Activated T-helper 1 cell treated with anti-CD3 and anti-CD28 coated beads, Interleukin-12 subunit alpha, Interleukin-12 subunit beta, Interleukin-2, Interleukin-4 antibody, amounts not matched to agents 30 ng/mL and 10 ng/mL and 1 ng/mL, durations not matched to agents 14 hours and 24 hours and 36 hours (primary cell): ENCODE results near the gene PJVK. TPM values are rescaled to one million over a fixed set of nuclear protein-coding genes. Genes with fewer than 3 reads are reported as not detected.
"Not testable (repeated sequence)": the region's sequence is repeated elsewhere in the genome, so short reads cannot be mapped to it uniquely, and the experiment has no call there.

ENCODE experiments used
- DNase-seq: peaks from one replicate; pipeline ENCODE4 v3.0.0; 2021; ENCODE audit warnings: low spot score
- H3K27ac Mint-ChIP-seq: one replicate; pipeline ENCODE4 v1.8.0; 2021; ENCODE audit warnings: mild to moderate bottlenecking, mixed read lengths
- H3K27me3 Mint-ChIP-seq: one replicate; pipeline ENCODE4 v1.8.0; 2022; ENCODE audit warnings: mild to moderate bottlenecking, moderate library complexity, mixed read lengths; ENCODE audit not compliant: insufficient read depth
- H3K36me3 Mint-ChIP-seq: one replicate; pipeline ENCODE4 v1.8.0; 2021; ENCODE audit warnings: low read depth, mixed read lengths
- H3K4me1 Mint-ChIP-seq: one replicate; pipeline ENCODE4 v1.8.0; 2021; ENCODE audit warnings: low read depth, mixed read lengths
- H3K4me3 Mint-ChIP-seq: one replicate; pipeline ENCODE4 v1.8.0; 2021; ENCODE audit warnings: mild to moderate bottlenecking, moderate library complexity, mixed read lengths
- H3K9me3 Mint-ChIP-seq: one replicate; pipeline ENCODE4 v1.8.0; 2021; ENCODE audit warnings: mixed read lengths
- intact Hi-C: fragments of 100-400 bp; cut with micrococcal nuclease; formaldehyde crosslinking; loops from one replicate; pipeline ENCODE4 v1.15.1; 2024
- total RNA-seq: library from RNA; stranded (reverse); gene quantifications from 2 replicates; pipeline ENCODE4 v1.2.3, GENCODE V29; 2022

Gene PJVK, protein sequence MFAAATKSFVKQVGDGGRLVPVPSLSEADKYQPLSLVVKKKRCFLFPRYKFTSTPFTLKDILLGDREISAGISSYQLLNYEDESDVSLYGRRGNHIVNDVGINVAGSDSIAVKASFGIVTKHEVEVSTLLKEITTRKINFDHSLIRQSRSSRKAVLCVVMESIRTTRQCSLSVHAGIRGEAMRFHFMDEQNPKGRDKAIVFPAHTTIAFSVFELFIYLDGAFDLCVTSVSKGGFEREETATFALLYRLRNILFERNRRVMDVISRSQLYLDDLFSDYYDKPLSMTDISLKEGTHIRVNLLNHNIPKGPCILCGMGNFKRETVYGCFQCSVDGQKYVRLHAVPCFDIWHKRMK
- 1.1 and 2.5 TPM in 2 replicates for total RNA-seq

GRCh38 chr2:178450774-178451525 is at the start of gene PJVK, which contains the start of gene PRKRA:
TSS of gene PJVK (plus strand) at chr2:178451378. CDS start at chr2:178453410, 2,032 bp downstream.
TSS of gene PRKRA (minus strand) at chr2:178451175. CDS start at chr2:178451030, 145 bp downstream.
- Mint-ChIP-seq H3K4me3 (peak within 1 kb of the TSS; percentile 91), H3K27me3 (peaks cover 3% of the 10 kb centered on the region), H3K27ac (peak within 1 kb of the TSS; percentile 95), H3K9me3 (no peaks in the 10 kb centered on the region), H3K36me3 (peaks cover 20% of the 10 kb centered on the region), H3K4me1 (peaks cover 35% of the 10 kb centered on the region)
- intact Hi-C loops, result loop anchor here (1.0 to 5.0 kb wide), 9 partner anchors 27 to 898 kb away; partner anchors contain the start of genes FKBP7 and OSBPL6
- peak; percentile 97 for DNase-seq

DNA sequence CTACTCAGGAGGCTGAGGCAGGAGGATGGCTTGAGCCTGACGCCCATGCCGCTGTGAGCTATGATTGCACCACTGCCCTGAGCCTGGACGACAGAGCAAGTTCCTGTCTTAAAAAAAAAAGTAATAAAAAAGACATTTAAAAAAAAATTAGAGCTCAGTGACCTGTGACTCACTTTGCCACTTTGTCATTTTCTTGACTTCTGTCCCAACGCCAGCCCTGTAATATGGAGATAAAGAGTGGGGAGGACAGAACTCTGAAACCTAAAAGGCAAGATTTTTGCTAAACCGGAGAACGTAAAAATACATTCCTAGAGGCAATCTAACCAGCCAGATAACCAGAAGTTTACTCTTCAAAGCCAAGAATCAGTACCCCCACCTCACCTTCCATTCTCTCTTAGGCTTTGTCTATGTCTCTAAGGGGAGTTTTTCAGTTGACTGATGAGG is 49.2 kb upstream of the PJVK start:
- Mint-ChIP-seq H3K4me3 (no peak overlapping the region), H3K9me3 (no peaks in the 10 kb centered on the region), H3K36me3 (peaks cover 2% of the 10 kb centered on the region), H3K27me3 (no peaks in the 10 kb centered on the region), H3K27ac (no peak overlapping the region), H3K4me1 (peaks cover 48% of the 10 kb centered on the region)
- intact Hi-C loops, result no loop called here
- no peak for DNase-seq

DNA sequence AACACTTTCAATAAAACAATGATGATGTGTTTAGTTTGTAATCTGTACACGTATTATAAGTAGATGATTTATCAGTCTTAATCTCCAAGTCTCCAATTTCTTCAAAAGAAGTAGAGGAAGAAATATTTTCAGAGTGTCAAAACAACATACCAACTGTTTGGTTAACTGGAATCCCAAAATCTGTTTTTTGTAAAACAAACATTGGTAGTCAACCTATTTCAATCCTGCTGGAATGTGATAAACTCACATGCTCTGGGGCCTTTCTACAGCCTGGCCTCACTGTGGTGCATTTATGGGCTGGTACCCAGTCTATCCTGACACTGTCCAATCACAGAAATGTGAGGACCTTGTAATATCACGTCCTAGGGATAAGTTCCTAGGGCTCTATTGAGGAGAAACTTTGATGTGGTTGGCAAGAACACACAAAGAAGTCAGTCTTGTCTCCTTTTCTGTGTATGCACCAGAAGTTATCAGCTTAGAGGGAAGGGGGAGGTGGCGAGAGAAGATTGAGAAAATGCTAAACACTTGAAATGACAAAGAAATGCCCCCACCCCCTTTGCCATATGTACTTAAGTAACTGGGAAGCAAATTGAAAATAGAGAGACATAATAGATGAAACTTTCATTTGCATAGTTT is 47.4 kb upstream of the PJVK start:
- H3K27ac Mint-ChIP-seq, result peak overlapping the region; percentile 69
- H3K9me3 Mint-ChIP-seq, result no peaks in the 10 kb centered on the region
- DNase-seq, result no peak
- H3K36me3 Mint-ChIP-seq, result peaks cover 2% of the 10 kb centered on the region
- H3K4me3 Mint-ChIP-seq, result peak overlapping the region; percentile 63
- H3K4me1 Mint-ChIP-seq, result peaks cover 41% of the 10 kb centered on the region
- peaks cover 2% of the 10 kb centered on the region for H3K27me3 Mint-ChIP-seq
- intact Hi-C loops, result loop anchor here (1.0 kb wide), 2 partner anchors 7 to 11 kb away; no protein-coding TSS in a partner anchor

GRCh38 chr2:178404368-178404767 is 46.8 kb upstream of the PJVK start:
- peaks cover 41% of the 10 kb centered on the region for H3K4me1 Mint-ChIP-seq
- peak overlapping the region; percentile 63 for H3K4me3 Mint-ChIP-seq
- no peaks in the 10 kb centered on the region for H3K9me3 Mint-ChIP-seq
- DNase-seq, result peak; percentile 47
- H3K27me3 Mint-ChIP-seq, result peaks cover 2% of the 10 kb centered on the region
- H3K27ac Mint-ChIP-seq, result peak overlapping the region; percentile 69
- H3K36me3 Mint-ChIP-seq, result peaks cover 2% of the 10 kb centered on the region
- intact Hi-C loops, result loop anchor here (1.0 kb wide), 2 partner anchors 8 to 10 kb away; no protein-coding TSS in a partner anchor

GRCh38 chr2:178409261-178409660 is 41.9 kb upstream of the PJVK start:
- Mint-ChIP-seq H3K36me3 (no peaks in the 10 kb centered on the region), H3K27ac (no peak overlapping the region), H3K9me3 (no peaks in the 10 kb centered on the region), H3K27me3 (peaks cover 2% of the 10 kb centered on the region), H3K4me1 (peaks cover 50% of the 10 kb centered on the region), H3K4me3 (no peak overlapping the region)
- no peak for DNase-seq
- intact Hi-C loops, result no loop called here

DNA sequence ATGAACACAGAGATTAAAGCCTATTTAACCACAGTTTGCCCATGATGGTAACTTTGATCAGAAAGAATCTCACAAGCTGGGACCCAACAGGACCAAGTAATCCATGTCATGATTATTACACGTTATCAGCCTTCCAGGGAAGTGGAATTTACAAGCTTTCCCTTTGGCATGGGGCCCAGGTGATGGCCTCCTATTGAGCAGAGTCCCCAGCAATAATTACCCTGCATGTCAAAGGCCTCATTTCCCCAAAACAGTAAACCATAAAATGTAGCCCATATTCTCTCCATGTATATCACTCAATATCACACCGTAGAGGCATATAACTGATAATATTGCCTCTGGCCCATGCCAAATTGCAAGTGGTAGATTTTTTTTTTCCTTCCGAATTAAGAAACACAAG is 39.1 kb upstream of the PJVK start:
- no peaks in the 10 kb centered on the region for H3K36me3 Mint-ChIP-seq
- peaks cover 59% of the 10 kb centered on the region for H3K4me1 Mint-ChIP-seq
- H3K9me3 Mint-ChIP-seq, result no peaks in the 10 kb centered on the region
- no peak overlapping the region for H3K27ac Mint-ChIP-seq
- no peak for DNase-seq
- intact Hi-C loops, result loop anchor here (5.0 kb wide), 1 partner anchor 110 kb away; no protein-coding TSS in a partner anchor
- H3K4me3 Mint-ChIP-seq, result no peak overlapping the region
- H3K27me3 Mint-ChIP-seq, result peaks cover 2% of the 10 kb centered on the region

DNA sequence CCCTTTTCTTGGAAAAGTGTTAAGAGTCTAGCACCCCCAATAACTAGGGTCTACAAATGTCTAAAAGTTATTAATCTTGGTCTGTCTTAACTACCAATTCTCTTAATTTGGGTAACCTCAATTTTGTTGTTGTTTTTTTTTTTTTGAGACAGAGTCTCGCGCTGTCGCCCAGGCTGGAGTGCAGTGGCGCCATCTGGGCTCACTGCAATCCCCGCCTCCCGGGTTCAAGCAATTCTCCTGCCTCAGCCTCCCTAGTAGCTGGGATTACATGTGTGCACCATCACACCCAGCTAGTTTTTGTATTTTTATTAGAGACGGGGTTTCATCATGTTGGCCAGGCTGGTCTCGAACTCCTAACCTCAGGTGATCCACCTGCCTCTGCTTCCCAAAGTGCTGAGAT is 38.7 kb upstream of the PJVK start:
- H3K9me3 Mint-ChIP-seq, H3K36me3 Mint-ChIP-seq, DNase-seq, H3K27me3 Mint-ChIP-seq: not testable (repeated sequence)
- intact Hi-C loops, result loop anchor here (5.0 kb wide), 1 partner anchor 110 kb away; no protein-coding TSS in a partner anchor
- peaks cover 63% of the 10 kb centered on the region for H3K4me1 Mint-ChIP-seq
- H3K27ac Mint-ChIP-seq, result peak overlapping the region; percentile 97
- H3K4me3 Mint-ChIP-seq, result peak overlapping the region; percentile 87

- no peaks in the 10 kb centered on the region for H3K36me3 Mint-ChIP-seq
- intact Hi-C loops, result loop anchor here (1.0 to 5.0 kb wide), 9 partner anchors 9 to 301 kb away; partner anchors contain the start of genes OSBPL6, PLEKHA3 and RBM45
- peaks cover 70% of the 10 kb centered on the region for H3K4me1 Mint-ChIP-seq
- H3K4me3 Mint-ChIP-seq, result peak overlapping the region; percentile 87
- DNase-seq, result peak; percentile 73
- peak overlapping the region; percentile 97 for H3K27ac Mint-ChIP-seq
- H3K27me3 Mint-ChIP-seq, result no peaks in the 10 kb centered on the region
- H3K9me3 Mint-ChIP-seq, result no peaks in the 10 kb centered on the region
These were observed 37.5 kb upstream of the PJVK start for GRCh38 chr2:178413472-178414265.

DNA sequence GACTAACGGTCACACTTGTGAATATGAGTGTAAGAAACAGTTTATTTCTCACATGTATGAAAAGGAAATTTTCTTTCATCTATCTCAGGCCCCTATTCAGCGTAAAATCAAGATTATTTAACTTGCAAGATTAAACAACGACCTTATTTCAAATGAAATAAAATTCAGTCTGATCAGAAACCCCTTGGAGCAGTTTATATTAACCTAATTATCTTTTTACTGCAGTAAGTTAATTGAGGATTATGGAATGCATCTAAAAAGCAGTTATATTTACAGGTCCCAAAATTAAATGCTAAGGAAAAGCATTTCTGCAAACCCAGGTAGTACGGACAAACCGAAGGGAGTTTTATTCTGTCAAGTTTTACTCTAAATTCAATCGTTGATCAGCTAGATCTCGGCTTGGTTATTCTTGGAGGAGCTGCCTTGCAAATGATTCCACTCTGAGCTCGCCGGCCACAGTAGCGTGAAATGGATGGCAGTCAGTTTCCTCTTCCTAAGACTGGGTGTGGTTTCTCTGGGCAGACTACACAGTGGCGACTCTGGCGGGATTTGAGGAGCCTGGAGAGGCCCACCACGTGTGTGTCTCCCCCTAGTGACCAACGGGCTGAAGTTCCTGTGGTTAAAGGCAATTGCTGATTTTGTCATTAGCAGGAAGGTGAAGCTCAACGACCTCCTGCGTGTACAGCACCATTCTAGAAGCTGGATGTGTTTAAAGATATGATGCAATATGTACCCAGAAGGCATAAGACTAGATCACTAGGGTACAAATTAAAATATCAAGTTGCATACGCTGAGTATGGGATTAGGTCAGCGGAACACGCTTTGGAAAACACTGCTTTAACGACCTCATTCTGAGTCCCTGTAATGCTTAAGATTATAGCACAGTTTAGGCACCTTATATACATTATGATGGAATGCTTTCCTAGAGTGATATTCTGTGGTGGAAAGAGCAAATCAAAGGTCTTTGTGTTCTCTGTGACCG is 36.6 kb upstream of the PJVK start:
- no peaks in the 10 kb centered on the region for H3K9me3 Mint-ChIP-seq
- peak; percentile 76 for DNase-seq
- H3K27ac Mint-ChIP-seq, result peak overlapping the region; percentile 97
- no peaks in the 10 kb centered on the region for H3K36me3 Mint-ChIP-seq
- peak overlapping the region; percentile 87 for H3K4me3 Mint-ChIP-seq
- peaks cover 70% of the 10 kb centered on the region for H3K4me1 Mint-ChIP-seq
- H3K27me3 Mint-ChIP-seq, result no peaks in the 10 kb centered on the region
- intact Hi-C loops, result loop anchor here (1.0 to 5.0 kb wide), 9 partner anchors 10 to 302 kb away; partner anchors contain the start of genes OSBPL6, PLEKHA3 and RBM45

GRCh38 chr2:178415979-178416378 is 35.2 kb upstream of the PJVK start:
- no peaks in the 10 kb centered on the region for H3K9me3 Mint-ChIP-seq
- intact Hi-C loops, result loop anchor here (2.0 kb wide), 1 partner anchor 221 kb away; the partner anchor contains the start of gene OSBPL6
- no peak overlapping the region for H3K27ac Mint-ChIP-seq
- peaks cover 59% of the 10 kb centered on the region for H3K4me1 Mint-ChIP-seq
- H3K4me3 Mint-ChIP-seq, result no peak overlapping the region
- DNase-seq, result no peak
- H3K36me3 Mint-ChIP-seq, result peaks cover 2% of the 10 kb centered on the region
- H3K27me3 Mint-ChIP-seq, result no peaks in the 10 kb centered on the region

GRCh38 chr2:178417916-178418315 is 33.3 kb upstream of the PJVK start:
- Mint-ChIP-seq H3K27me3 (no peaks in the 10 kb centered on the region), H3K4me1 (peaks cover 49% of the 10 kb centered on the region), H3K27ac (no peak overlapping the region), H3K4me3 (no peak overlapping the region), H3K36me3 (peaks cover 7% of the 10 kb centered on the region), H3K9me3 (no peaks in the 10 kb centered on the region)
- intact Hi-C loops, result no loop called here
- no peak for DNase-seq
